GM12878 (cell line): Measurements from ENCODE around the gene STEAP4. TPM values are rescaled to one million over a fixed set of nuclear protein-coding genes. Genes with fewer than 3 reads are reported as not detected.

Experiments used
- ATAC-seq: fragments of 200-7000 bp; cut with Tn5 transposase; 3 replicates; pipeline ENCODE4 v1.9.1; 2020; ENCODE audit warnings: mild to moderate bottlenecking, moderate library complexity
- BruUV-seq: library from RNA; stranded (reverse); fragments of 400-500 nt; replicated peaks from 2 replicates; lab custom pipeline; 2021; lab: Mats Ljungman, UMichigan
- CTCF ChIA-PET: fragments of 300-600 bp; sonication (Branson Sonifier 250); formaldehyde crosslinking; extraction: SDS; loops from one replicate; lab custom pipeline; 2021; ENCODE audit warnings: inconsistent platforms; lab: Yijun Ruan, JAX
- POLR2A ChIA-PET: fragments of 350-600 bp; formaldehyde crosslinking; extraction: SDS; loops from one replicate; lab custom pipeline; 2021; ENCODE audit warnings: inconsistent platforms; lab: Charles Lee
- RAD21 ChIA-PET: fragments of 300-600 bp; sonication (Branson Sonifier 250); formaldehyde crosslinking; loops from one replicate; lab custom pipeline; 2023; ENCODE audit warnings: antibody characterized with exemption; ENCODE audit not compliant: unreplicated experiment; lab: Charles Lee
- SMC1A ChIA-PET: fragments of 300-600 bp; sonication (Branson Sonifier 250); formaldehyde crosslinking; loops from one replicate; lab custom pipeline; 2023; ENCODE audit not compliant: unreplicated experiment, uncharacterized antibody; lab: Charles Lee
- DNase-seq: peaks from one replicate; pipeline ENCODE4 v3.0.0-alpha.2; 2011; ENCODE audit warnings: low read depth, low spot score
- FAIRE-seq: peaks from 3 replicates; lab custom pipeline; 2011; peaks lifted over from hg19 to GRCh38; lab: Jason Lieb, UNC
- H2AFZ ChIP-seq: 2 replicates; pipeline ENCODE4 v1.6.0; 2011; ENCODE audit warnings: low read depth, low read length, control low read depth; ENCODE audit not compliant: control insufficient read depth
- H3K27ac ChIP-seq: 2 replicates; pipeline ENCODE4 v1.5.1; 2011; ENCODE audit warnings: control low read depth; ENCODE audit not compliant: control insufficient read depth, insufficient read depth
- H3K27me3 ChIP-seq, 2 experiments: replicated peaks in 1 of 2; 2 replicates each; pipeline versions ENCODE4 v1.6.0 to v1.6.1; 2011; ENCODE audit warnings: low read length in 1 of 2; ENCODE audit not compliant: control insufficient read depth in 2 of 2, insufficient read depth in 2 of 2
- H3K36me3 ChIP-seq, 2 experiments: 2 replicates each; pipeline ENCODE4 v1.5.1; 2011; ENCODE audit warnings: low read length in 1 of 2; ENCODE audit not compliant: control insufficient read depth in 2 of 2, insufficient read depth in 2 of 2
- H3K4me1 ChIP-seq: 2 replicates; pipeline ENCODE4 v1.6.1; 2011; ENCODE audit warnings: mild to moderate bottlenecking, low read length, moderate library complexity, mixed read lengths; ENCODE audit not compliant: control insufficient read depth, insufficient read depth
- H3K4me2 ChIP-seq: 2 replicates; pipeline ENCODE4 v1.6.0; 2011; ENCODE audit warnings: control low read depth; ENCODE audit not compliant: control insufficient read depth, insufficient read depth
- H3K4me3 ChIP-seq: fragments of 200-600 bp; sonication (generic); 2 replicates; pipeline ENCODE4 v1.5.1; 2016
- H3K79me2 ChIP-seq: 2 replicates; pipeline ENCODE4 v1.6.0; 2011; ENCODE audit warnings: low read length; ENCODE audit not compliant: control insufficient read depth, insufficient read depth
- H3K9ac ChIP-seq: 2 replicates; pipeline ENCODE4 v1.8.0; 2011; ENCODE audit warnings: low read length, control low read depth, mixed read lengths; ENCODE audit not compliant: control insufficient read depth, insufficient read depth
- H3K9me3 ChIP-seq: replicated peaks from 3 replicates; pipeline ENCODE4 v1.5.1; 2011; ENCODE audit warnings: mild to moderate bottlenecking, low read length; ENCODE audit not compliant: control insufficient read depth, insufficient read depth
- H4K20me1 ChIP-seq: 2 replicates; pipeline ENCODE4 v1.6.0; 2011; ENCODE audit not compliant: control insufficient read depth, insufficient read depth
- ELK1 ChIP-seq: IDR thresholded peaks from 2 replicates; pipeline ENCODE4 v1.6.1; 2012; ENCODE audit warnings: low read depth, low read length, improper control_type of control experiment
- ETV6 ChIP-seq, 2 experiments: fragments of 450-650 bp in 1 of 2; IDR thresholded peaks in 1 of 2; conservative IDR thresholded peaks in 1 of 2; 2 replicates each; pipeline ENCODE4 v1.6.1; 2014; ENCODE audit warnings: antibody characterized with exemption in 1 of 2, borderline replicate concordance in 1 of 2, low read depth in 1 of 2, mild to moderate bottlenecking in 1 of 2, moderate library complexity in 1 of 2
- EZH2 ChIP-seq: IDR thresholded peaks from 2 replicates; pipeline ENCODE4 v1.6.1; 2012; ENCODE audit warnings: low read depth, mild to moderate bottlenecking, control low read depth, inconsistent platforms, low read length, borderline replicate concordance; ENCODE audit not compliant: control insufficient read depth
- IKZF1 ChIP-seq: fragments of 450-650 bp; conservative IDR thresholded peaks from 2 replicates; pipeline ENCODE4 v1.6.1; 2017; ENCODE audit warnings: antibody characterized with exemption, mild to moderate bottlenecking
- JUNB ChIP-seq: IDR thresholded peaks from 2 replicates; pipeline ENCODE4 v1.6.1; 2016; ENCODE audit warnings: antibody characterized with exemption, mild to moderate bottlenecking
- KAT2A ChIP-seq: conservative IDR thresholded peaks from 2 replicates; pipeline ENCODE4 v1.6.1; 2011; ENCODE audit warnings: low read depth, low read length; ENCODE audit not compliant: control insufficient read depth
- MYC ChIP-seq: IDR thresholded peaks from 2 replicates; pipeline ENCODE4 v1.6.1; 2011; ENCODE audit warnings: mild to moderate bottlenecking, low read length, moderate library complexity, inconsistent platforms; ENCODE audit not compliant: insufficient read depth, insufficient replicate concordance, insufficient read length, severe bottlenecking
- NFYB ChIP-seq: IDR thresholded peaks from 2 replicates; pipeline ENCODE4 v1.6.1; 2011; ENCODE audit warnings: low read depth, mild to moderate bottlenecking, low read length, improper control_type of control experiment, moderate library complexity; ENCODE audit not compliant: insufficient read depth
- PML ChIP-seq: IDR thresholded peaks from 2 replicates; pipeline ENCODE4 v1.6.1; 2012; ENCODE audit warnings: low read length, inconsistent platforms
- POLR2A ChIP-seq: IDR thresholded peaks from 2 replicates; pipeline ENCODE4 v1.6.1; 2011; ENCODE audit warnings: low read depth, mild to moderate bottlenecking, low read length
- RCOR1 ChIP-seq: conservative IDR thresholded peaks from 2 replicates; pipeline ENCODE4 v1.6.1; 2012; ENCODE audit warnings: low read depth, low read length, improper control_type of control experiment
- RELA ChIP-seq: fragments of 450-650 bp; IDR thresholded peaks from 2 replicates; pipeline ENCODE4 v1.8.0; 2014; ENCODE audit warnings: borderline replicate concordance; ENCODE audit not compliant: partially characterized antibody
- RUNX3 ChIP-seq: IDR thresholded peaks from 2 replicates; pipeline ENCODE4 v1.6.1; 2012; ENCODE audit warnings: low read length, inconsistent platforms
- SIX5 ChIP-seq: IDR thresholded peaks from 2 replicates; pipeline ENCODE4 v1.6.1; 2011; ENCODE audit warnings: mild to moderate bottlenecking, low read depth, low read length, moderate library complexity; ENCODE audit not compliant: severe bottlenecking
- TCF12 ChIP-seq: IDR thresholded peaks from 2 replicates; pipeline ENCODE4 v1.6.1; 2011; ENCODE audit warnings: low read depth, mild to moderate bottlenecking, low read length
- ZNF274 ChIP-seq: IDR thresholded peaks from one replicate; pipeline ENCODE4 v1.8.0; 2011; ENCODE audit not compliant: insufficient read length, insufficient read depth
- WGBS: methylation state at CpG from one replicate; pipeline ENCODE4 v1.1.6; 2016; ENCODE audit warnings: low lambda C conversion rate; ENCODE audit not compliant: insufficient replicate concordance, insufficient coverage; ENCODE audit errors: missing lambda C conversion rate; 5-methylcytosine and 5-hydroxymethylcytosine counted together
- in situ Hi-C: fragments of 300-500 bp; cut with MboI; formaldehyde crosslinking; loops from 9 replicates; pipeline ENCODE4 v1.14.3; 2018; ENCODE audit warnings: mixed read lengths
- intact Hi-C: fragments of 100-400 bp; cut with micrococcal nuclease; formaldehyde crosslinking; loops from one replicate; pipeline ENCODE4 v1.14.2; 2022; ENCODE audit not compliant: unreplicated experiment
- polyA plus RNA-seq, 11 experiments: library from polyadenylated mRNA; depleted of rRNA in 4 of 11; unstranded in 6 of 11; stranded (reverse) in 5 of 11; fragments of >200 nt; fragmentation: Nextera tagmentation in 4 of 11; fragmentation: Illumina TruSeq in 1 of 11; extraction: Ambion mirVana in 4 of 11; extraction: Trizol in 1 of 11; gene quantifications; 1 replicate in 1 of 11; 2 replicates in 10 of 11; pipeline versions ENCODE4 v1.2.1 to v1.2.3, GENCODE V29; 2011 to 2016; ENCODE audit warnings: inconsistent platforms in 2 of 11, missing spikeins in 2 of 11, low read depth in 1 of 11
- total RNA-seq, 4 experiments: library from RNA; depleted of rRNA in 3 of 4; stranded (reverse); fragments of >200 nt in 3 of 4; fragmentation: Illumina TruSeq in 1 of 4; extraction: Trizol in 1 of 4; gene quantifications; 2 replicates each; pipeline versions ENCODE4 v1.2.1 to v1.2.3, GENCODE V29; 2013 to 2021
- TF ChIP-seq, protein P1 (sequence below): fragments of 450-650 bp; IDR thresholded peaks from 2 replicates; pipeline ENCODE4 v1.6.1; 2017; ENCODE audit warnings: low read depth, mild to moderate bottlenecking, moderate library complexity

Gene STEAP4
- total and polyA plus RNA-seq, 10 of the 15 experiments (the other 5 are each of a cell fraction or from before 2014, with no cell fraction given) = 0.13 TPM; not detected in 9

DNA sequence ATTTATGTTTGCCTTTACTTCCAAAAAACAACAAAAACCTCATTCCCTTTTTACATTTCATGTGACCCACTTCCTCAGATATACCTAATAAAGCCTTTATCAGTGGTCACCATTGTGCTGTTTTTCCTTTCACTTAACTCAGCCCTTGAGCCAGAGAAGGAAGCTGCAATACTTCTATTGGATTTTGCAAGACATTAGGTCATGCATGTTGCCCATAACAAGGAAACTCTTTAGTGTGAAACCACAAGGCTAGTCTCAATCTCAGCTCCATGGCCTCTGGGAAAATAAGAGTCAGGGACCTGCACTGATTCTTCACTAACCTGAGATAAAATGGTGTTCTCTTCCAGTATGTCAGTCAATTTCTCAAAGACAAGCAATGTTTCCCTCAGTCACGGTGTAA, 27.8 kb downstream of the STEAP4 start:
- H4K20me1 ChIP-seq = no peaks in the 10 kb centered on the region
- no peak overlapping the region for H3K9ac ChIP-seq
- in situ Hi-C loops = no loop called here
- ChIA-PET POLR2A (no interaction called here), SMC1A (interaction anchor here (0.6 to 1.6 kb wide), 3 partner anchors 17 to 844 kb away, joined by 3 read pairs; no protein-coding TSS in a partner anchor), RAD21 (interaction anchor here (1.3 kb wide), 1 partner anchor 79 kb away, joined by 3 read pairs; no protein-coding TSS in a partner anchor), CTCF (interaction anchor here (1.4 kb wide), 1 partner anchor 36 kb away, joined by 4 read pairs; no protein-coding TSS in a partner anchor)
- WGBS = 47% methylated on average over 1 of the region's 1 CpG
- no peak overlapping the region for H2AFZ ChIP-seq
- H3K27ac ChIP-seq = no peak overlapping the region
- no peaks in the 10 kb centered on the region for H3K4me1 ChIP-seq
- no peak overlapping the region for H3K4me2 ChIP-seq
- no peaks in the 10 kb centered on the region for H3K36me3 ChIP-seq
- ATAC-seq (no peak), DNase-seq (no peak), FAIRE-seq (no peak)
- no peaks in the 10 kb centered on the region for H3K27me3 ChIP-seq
- H3K79me2 ChIP-seq = no peaks in the 10 kb centered on the region
- no peak overlapping the region for H3K4me3 ChIP-seq
- TF ChIP-seq EZH2 (no peak), TCF12 (no peak), SIX5 (no peak), PML (no peak), NFYB (no peak), ETV6 (conservative IDR thresholded peaks at IDR 0.05 in 1 of 2, IDR thresholded peaks at IDR 0.05 in 1 of 2; ENCODE audit: borderline replicate concordance in 1 of 2, low read depth in 1 of 2) (no peak), POLR2A (no peak), MYC (no peak), RUNX3 (no peak), RELA (no peak), RCOR1 (no peak), KAT2A (no peak), JUNB (no peak), ELK1 (no peak), ZNF274 (no peak), IKZF1 (no peak)
- TF ChIP-seq, protein P1, sequence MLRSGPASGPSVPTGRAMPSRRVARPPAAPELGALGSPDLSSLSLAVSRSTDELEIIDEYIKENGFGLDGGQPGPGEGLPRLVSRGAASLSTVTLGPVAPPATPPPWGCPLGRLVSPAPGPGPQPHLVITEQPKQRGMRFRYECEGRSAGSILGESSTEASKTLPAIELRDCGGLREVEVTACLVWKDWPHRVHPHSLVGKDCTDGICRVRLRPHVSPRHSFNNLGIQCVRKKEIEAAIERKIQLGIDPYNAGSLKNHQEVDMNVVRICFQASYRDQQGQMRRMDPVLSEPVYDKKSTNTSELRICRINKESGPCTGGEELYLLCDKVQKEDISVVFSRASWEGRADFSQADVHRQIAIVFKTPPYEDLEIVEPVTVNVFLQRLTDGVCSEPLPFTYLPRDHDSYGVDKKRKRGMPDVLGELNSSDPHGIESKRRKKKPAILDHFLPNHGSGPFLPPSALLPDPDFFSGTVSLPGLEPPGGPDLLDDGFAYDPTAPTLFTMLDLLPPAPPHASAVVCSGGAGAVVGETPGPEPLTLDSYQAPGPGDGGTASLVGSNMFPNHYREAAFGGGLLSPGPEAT = no peak
- H3K9me3 ChIP-seq = no peaks in the 10 kb centered on the region
- intact Hi-C loops = no loop called here
- BruUV-seq = no TSS peak
